MCF 10A (cell line): ENCODE results near the gene COL6A1. TPM values are rescaled to one million over a fixed set of nuclear protein-coding genes. Genes with fewer than 3 reads are reported as not detected.

Source experiments
- BruUV-seq: library from RNA; stranded (reverse); fragments of 400-500 nt; replicated peaks from 2 replicates; lab custom pipeline; 2021; lab: Mats Ljungman, UMichigan
- CTCF ChIA-PET: fragments of 300-600 bp; sonication (Branson Sonifier 250); formaldehyde crosslinking; extraction: SDS; loops from one replicate; lab custom pipeline; 2021; ENCODE audit warnings: antibody characterized with exemption, inconsistent platforms; lab: Yijun Ruan, JAX
- POLR2A ChIA-PET: fragments of 300-600, 350-650 bp; sonication (Branson Sonifier 250); formaldehyde crosslinking; extraction: SDS; loops from one replicate; lab custom pipeline; 2020; ENCODE audit warnings: antibody characterized with exemption, inconsistent platforms; lab: Yijun Ruan, JAX
- DNase-seq: peaks from one replicate; pipeline ENCODE4 v3.0.0-alpha.2; 2018; ENCODE audit not compliant: unreplicated experiment
- H3K27ac Mint-ChIP-seq: one replicate; pipeline ENCODE4 v1.8.0; 2022; ENCODE audit warnings: mild to moderate bottlenecking, low read depth, mixed read lengths; ENCODE audit not compliant: unreplicated experiment
- H3K27me3 Mint-ChIP-seq: one replicate; pipeline ENCODE4 v1.8.0; 2022; ENCODE audit warnings: mixed read lengths; ENCODE audit not compliant: insufficient read depth, unreplicated experiment
- H3K36me3 Mint-ChIP-seq: one replicate; pipeline ENCODE4 v1.8.0; 2022; ENCODE audit warnings: mild to moderate bottlenecking, moderate library complexity, mixed read lengths; ENCODE audit not compliant: insufficient read depth, unreplicated experiment
- H3K4me1 Mint-ChIP-seq: one replicate; pipeline ENCODE4 v1.8.0; 2022; ENCODE audit warnings: mixed read lengths; ENCODE audit not compliant: insufficient read depth, unreplicated experiment
- H3K4me3 Mint-ChIP-seq: one replicate; pipeline ENCODE4 v1.8.0; 2022; ENCODE audit warnings: mild to moderate bottlenecking, moderate library complexity, mixed read lengths; ENCODE audit not compliant: unreplicated experiment
- H3K9me3 Mint-ChIP-seq: one replicate; pipeline ENCODE4 v1.8.0; 2022; ENCODE audit warnings: mixed read lengths; ENCODE audit not compliant: unreplicated experiment
- intact Hi-C: fragments of 100-400 bp; cut with micrococcal nuclease; formaldehyde crosslinking; loops from 2 replicates; pipeline ENCODE4 v1.14.1; 2022
- total RNA-seq: library from RNA; stranded (reverse); gene quantifications from 2 replicates; pipeline ENCODE4 v1.2.3, GENCODE V29; 2022
- TF ChIP-seq, protein P1 (sequence below): fragments of 200-600 bp; IDR thresholded peaks from one replicate; pipeline ENCODE4 v1.8.0; 2022; ENCODE audit warnings: antibody characterized with exemption, mild to moderate bottlenecking; ENCODE audit not compliant: unreplicated experiment

The COL6A1 gene
- total RNA-seq, 1 experiment from 2014 or later: 3.2 TPM

DNA sequence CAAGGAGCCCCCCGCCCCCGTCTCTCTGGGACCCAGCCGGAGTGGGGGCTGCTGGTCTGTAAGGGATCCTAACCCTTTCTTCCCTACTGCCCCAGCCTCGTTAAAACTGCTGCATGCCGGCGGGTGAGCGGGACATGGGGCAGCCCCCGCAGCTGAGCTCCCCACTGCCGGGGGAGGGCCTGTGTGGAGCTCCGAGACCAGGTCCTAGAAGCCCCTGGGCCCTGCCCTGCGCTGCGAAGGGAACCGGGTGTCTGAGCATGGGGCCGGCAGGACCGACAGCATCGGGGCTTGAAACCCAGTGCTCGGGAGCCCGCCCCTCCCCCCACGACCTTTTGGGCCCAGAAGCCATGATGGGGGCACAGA, 9.2 kb upstream of the COL6A1 start:
- H3K4me3 Mint-ChIP-seq: no peak overlapping the region
- no peaks in the 10 kb centered on the region for H3K36me3 Mint-ChIP-seq
- H3K27ac Mint-ChIP-seq: no peak overlapping the region
- peaks cover 14% of the 10 kb centered on the region for H3K27me3 Mint-ChIP-seq
- no TSS peak for BruUV-seq
- intact Hi-C loops: loop anchor here (5.0 kb wide), 1 partner anchor 170 kb away; no protein-coding TSS in a partner anchor
- no peaks in the 10 kb centered on the region for H3K4me1 Mint-ChIP-seq
- no peaks in the 10 kb centered on the region for H3K9me3 Mint-ChIP-seq
- ChIA-PET POLR2A (no interaction called here), CTCF (interaction anchor here (0.7 to 1.7 kb wide), 4 partner anchors 9 to 341 kb away, joined by 3 to 8 read pairs (median 5); no protein-coding TSS in a partner anchor)
- DNase-seq: no peak
- TF ChIP-seq, protein P1, sequence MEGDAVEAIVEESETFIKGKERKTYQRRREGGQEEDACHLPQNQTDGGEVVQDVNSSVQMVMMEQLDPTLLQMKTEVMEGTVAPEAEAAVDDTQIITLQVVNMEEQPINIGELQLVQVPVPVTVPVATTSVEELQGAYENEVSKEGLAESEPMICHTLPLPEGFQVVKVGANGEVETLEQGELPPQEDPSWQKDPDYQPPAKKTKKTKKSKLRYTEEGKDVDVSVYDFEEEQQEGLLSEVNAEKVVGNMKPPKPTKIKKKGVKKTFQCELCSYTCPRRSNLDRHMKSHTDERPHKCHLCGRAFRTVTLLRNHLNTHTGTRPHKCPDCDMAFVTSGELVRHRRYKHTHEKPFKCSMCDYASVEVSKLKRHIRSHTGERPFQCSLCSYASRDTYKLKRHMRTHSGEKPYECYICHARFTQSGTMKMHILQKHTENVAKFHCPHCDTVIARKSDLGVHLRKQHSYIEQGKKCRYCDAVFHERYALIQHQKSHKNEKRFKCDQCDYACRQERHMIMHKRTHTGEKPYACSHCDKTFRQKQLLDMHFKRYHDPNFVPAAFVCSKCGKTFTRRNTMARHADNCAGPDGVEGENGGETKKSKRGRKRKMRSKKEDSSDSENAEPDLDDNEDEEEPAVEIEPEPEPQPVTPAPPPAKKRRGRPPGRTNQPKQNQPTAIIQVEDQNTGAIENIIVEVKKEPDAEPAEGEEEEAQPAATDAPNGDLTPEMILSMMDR: no peak

DNA sequence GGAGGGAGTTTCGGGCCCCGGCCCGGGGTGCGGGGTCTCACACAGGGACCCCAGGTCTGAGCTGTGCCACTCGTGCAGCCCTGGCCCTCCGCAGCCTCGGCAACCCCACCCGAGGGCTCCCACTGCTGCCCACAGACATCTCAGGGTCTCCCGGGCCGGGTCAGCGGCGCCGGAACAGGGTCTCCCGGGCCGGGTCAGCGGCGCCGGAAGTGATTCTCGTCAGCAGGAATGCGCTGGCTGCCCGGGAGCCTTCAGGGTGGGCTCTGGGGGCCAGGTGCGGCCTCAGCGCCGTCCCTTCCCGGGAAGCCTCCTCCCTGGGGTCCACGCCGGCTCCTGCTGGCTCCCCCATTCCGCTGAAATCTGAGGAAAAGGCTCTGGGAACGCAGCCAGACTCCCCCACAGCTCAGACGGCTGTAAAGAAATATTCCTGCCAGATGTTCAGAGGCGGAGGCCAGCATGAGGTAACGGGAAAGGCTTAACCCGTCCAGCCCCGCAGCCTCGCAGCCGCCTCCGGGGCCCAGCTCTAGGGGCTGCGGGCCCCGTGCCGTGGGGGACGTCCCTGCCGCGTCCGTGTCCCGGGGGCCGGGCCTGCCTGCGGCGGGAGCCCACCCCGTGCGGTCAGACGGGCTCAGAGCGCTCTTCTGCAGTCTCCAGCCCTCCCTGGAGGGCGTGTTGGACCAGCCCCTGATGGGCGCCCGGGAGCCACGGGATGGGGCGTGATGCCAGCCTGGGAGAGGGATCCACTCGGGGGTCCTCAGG, 8.7 kb upstream of the COL6A1 start:
- TF ChIP-seq, protein P1: no peak
- H3K27me3 Mint-ChIP-seq: peaks cover 14% of the 10 kb centered on the region
- ChIA-PET CTCF (interaction anchor here (0.7 to 1.7 kb wide), 6 partner anchors 10 to 341 kb away, joined by 3 to 8 read pairs (median 4); no protein-coding TSS in a partner anchor), POLR2A (interaction anchor here (0.7 kb wide), 1 partner anchor 217 kb away, joined by 3 read pairs; no protein-coding TSS in a partner anchor)
- no peaks in the 10 kb centered on the region for H3K9me3 Mint-ChIP-seq
- intact Hi-C loops: loop anchor here (5.0 kb wide), 1 partner anchor 169 kb away; no protein-coding TSS in a partner anchor
- DNase-seq: no peak
- no TSS peak for BruUV-seq
- no peak overlapping the region for H3K27ac Mint-ChIP-seq
- H3K36me3 Mint-ChIP-seq: no peaks in the 10 kb centered on the region
- no peak overlapping the region for H3K4me3 Mint-ChIP-seq
- H3K4me1 Mint-ChIP-seq: no peaks in the 10 kb centered on the region

DNA sequence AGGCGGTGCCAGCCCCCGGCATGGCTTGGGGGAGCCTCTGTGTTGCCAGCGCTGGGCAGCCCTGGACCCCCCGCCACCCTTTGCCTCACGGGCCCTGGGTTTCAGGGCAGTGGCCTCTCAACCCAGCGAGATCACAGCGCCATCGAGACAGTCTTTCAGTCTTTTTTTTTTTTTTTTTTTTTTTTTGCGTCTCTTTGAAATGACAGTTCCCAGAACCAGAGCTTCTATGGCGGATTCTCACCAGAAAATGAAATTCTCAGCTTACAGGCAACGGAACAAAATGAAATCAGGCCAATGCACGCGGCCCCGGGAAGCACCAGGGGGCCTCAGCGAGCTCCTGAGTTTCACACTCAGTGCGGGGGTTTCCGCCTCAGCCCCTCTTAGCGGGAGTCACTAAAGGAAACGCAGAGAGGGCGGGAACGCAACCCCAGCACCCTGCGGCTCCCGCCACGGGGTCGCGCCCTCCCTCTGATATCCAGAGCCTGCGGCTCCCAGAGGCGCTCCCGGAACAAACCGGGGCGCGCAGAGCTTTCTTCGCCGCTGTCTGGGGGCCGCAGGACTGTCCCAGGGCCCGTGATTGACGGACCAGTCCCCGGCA, 8.0 kb upstream of the COL6A1 start:
- no TSS peak for BruUV-seq

More for the DNA sequence above, 8.0 kb upstream of the COL6A1 start:
- intact Hi-C loops: loop anchor here (5.0 kb wide), 1 partner anchor 169 kb away; no protein-coding TSS in a partner anchor
- POLR2A ChIA-PET: no interaction called here
- Mint-ChIP-seq H3K4me1 (no peaks in the 10 kb centered on the region), H3K9me3 (no peaks in the 10 kb centered on the region), H3K4me3 (peak overlapping the region; percentile 54), H3K27ac (no peak overlapping the region), H3K36me3 (no peaks in the 10 kb centered on the region), H3K27me3 (peaks cover 14% of the 10 kb centered on the region)
- TF ChIP-seq, protein P1: peak; percentile 47
- CTCF ChIA-PET: interaction anchor here (0.7 to 1.3 kb wide), 3 partner anchors 40 to 296 kb away, joined by 3 to 5 read pairs (median 3); no protein-coding TSS in a partner anchor
- DNase-seq: peak; percentile 49
